Neural crest cell (in vitro differentiated cells): ENCODE results near the gene KIF3B. TPM values are rescaled to one million over a fixed set of nuclear protein-coding genes. Genes with fewer than 3 reads are reported as not detected.
A peak's percentile ranks its signal among the peaks of the same experiment; 100 is the strongest.
"Not testable (repeated sequence)": the region's sequence is repeated elsewhere in the genome, so short reads cannot be mapped to it uniquely, and the experiment has no call there.

Experiments
- DNase-seq: peaks from one replicate; pipeline ENCODE4 v3.0.0; 2021; ENCODE audit warnings: low read depth, mixed read lengths, low spot score
- H3K27ac Mint-ChIP-seq: one replicate; pipeline ENCODE4 v1.8.0; 2021; ENCODE audit warnings: mild to moderate bottlenecking, mixed read lengths; ENCODE audit not compliant: unreplicated experiment
- H3K27me3 Mint-ChIP-seq: 2 replicates; pipeline ENCODE4 v1.8.0; 2021; ENCODE audit warnings: low read depth, mild to moderate bottlenecking, mixed read lengths
- H3K36me3 Mint-ChIP-seq: 2 replicates; pipeline ENCODE4 v1.8.0; 2021; ENCODE audit warnings: low read depth, mild to moderate bottlenecking, mixed read lengths
- H3K4me1 Mint-ChIP-seq: 2 replicates; pipeline ENCODE4 v1.8.0; 2021; ENCODE audit warnings: mixed read lengths
- H3K4me3 Mint-ChIP-seq: one replicate; pipeline ENCODE4 v1.8.0; 2021; ENCODE audit warnings: mild to moderate bottlenecking, mixed read lengths
- H3K9me3 Mint-ChIP-seq: 2 replicates; pipeline ENCODE4 v1.8.0; 2021; ENCODE audit warnings: mixed read lengths
- total RNA-seq: library from RNA; stranded (reverse); gene quantifications from 2 replicates; pipeline ENCODE4 v1.2.1, GENCODE V29; 2021
- TF ChIP-seq, protein P1 (sequence below): fragments of 200-600 bp; sonication (generic); conservative IDR thresholded peaks from 2 replicates; pipeline ENCODE4 v1.5.0; 2021; ENCODE audit warnings: antibody characterized with exemption, mild to moderate bottlenecking

The KIF3B gene
- total RNA-seq, 1 donor from 2014 or later = 45.5 TPM

DNA sequence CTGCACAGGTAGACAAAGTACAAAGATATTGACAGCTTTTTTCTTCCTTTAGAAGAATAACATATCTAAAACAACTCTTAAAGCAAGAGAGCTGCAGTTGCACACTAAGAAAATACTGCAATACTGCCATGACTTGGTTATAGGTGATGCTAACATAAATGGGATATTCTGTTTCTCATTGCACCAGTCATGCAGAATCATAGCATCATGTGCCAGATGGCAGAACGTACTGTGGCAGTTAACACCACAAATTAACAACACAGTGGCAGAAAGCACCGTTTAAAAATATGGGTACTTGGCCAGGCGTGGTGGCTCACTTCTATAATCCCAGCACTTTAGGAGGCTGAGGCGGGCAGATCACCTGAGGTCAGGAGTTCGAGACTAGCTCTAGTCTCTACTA, 88.1 kb downstream of the KIF3B start:
- Mint-ChIP-seq H3K9me3 (no peaks in the 10 kb centered on the region), H3K4me1 (peaks cover 59% of the 10 kb centered on the region), H3K4me3 (no peak overlapping the region), H3K27me3 (no peaks in the 10 kb centered on the region), H3K27ac (no peak overlapping the region), H3K36me3 (no peaks in the 10 kb centered on the region)
- no peak for DNase-seq
- TF ChIP-seq, protein P1, sequence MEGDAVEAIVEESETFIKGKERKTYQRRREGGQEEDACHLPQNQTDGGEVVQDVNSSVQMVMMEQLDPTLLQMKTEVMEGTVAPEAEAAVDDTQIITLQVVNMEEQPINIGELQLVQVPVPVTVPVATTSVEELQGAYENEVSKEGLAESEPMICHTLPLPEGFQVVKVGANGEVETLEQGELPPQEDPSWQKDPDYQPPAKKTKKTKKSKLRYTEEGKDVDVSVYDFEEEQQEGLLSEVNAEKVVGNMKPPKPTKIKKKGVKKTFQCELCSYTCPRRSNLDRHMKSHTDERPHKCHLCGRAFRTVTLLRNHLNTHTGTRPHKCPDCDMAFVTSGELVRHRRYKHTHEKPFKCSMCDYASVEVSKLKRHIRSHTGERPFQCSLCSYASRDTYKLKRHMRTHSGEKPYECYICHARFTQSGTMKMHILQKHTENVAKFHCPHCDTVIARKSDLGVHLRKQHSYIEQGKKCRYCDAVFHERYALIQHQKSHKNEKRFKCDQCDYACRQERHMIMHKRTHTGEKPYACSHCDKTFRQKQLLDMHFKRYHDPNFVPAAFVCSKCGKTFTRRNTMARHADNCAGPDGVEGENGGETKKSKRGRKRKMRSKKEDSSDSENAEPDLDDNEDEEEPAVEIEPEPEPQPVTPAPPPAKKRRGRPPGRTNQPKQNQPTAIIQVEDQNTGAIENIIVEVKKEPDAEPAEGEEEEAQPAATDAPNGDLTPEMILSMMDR = no peak

- Mint-ChIP-seq H3K27me3 (no peaks in the 10 kb centered on the region), H3K36me3 (no peaks in the 10 kb centered on the region), H3K9me3 (no peaks in the 10 kb centered on the region), H3K27ac (peak overlapping the region; percentile 30), H3K4me3 (peak overlapping the region; percentile 6), H3K4me1 (peaks cover 57% of the 10 kb centered on the region)
- TF ChIP-seq, protein P1 = no peak
- DNase-seq = no peak
These were observed 88.9 kb downstream of the KIF3B start for GRCh38 chr20:32366380-32366779.

DNA sequence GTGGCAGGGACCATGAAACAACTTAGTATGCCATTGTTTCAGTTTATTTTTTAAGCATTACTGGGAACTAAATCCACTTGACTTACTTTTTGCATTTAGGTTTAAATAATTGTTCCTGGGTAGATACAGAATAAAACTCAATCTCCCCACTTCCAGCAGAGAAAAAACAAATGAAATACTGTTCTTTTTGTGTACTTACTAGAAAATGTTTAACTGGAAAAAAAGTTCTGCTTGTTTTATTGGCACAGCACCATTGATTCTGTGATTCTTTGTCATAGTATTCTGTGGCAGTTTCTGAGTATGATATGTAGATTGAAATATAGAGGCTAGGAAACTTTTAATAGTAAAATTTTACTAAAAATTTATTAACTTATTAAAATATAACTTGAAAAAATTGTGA, 90.9 kb downstream of the KIF3B start:
- Mint-ChIP-seq H3K9me3 (no peaks in the 10 kb centered on the region), H3K4me3 (no peak overlapping the region), H3K27ac (no peak overlapping the region), H3K27me3 (no peaks in the 10 kb centered on the region), H3K36me3 (no peaks in the 10 kb centered on the region), H3K4me1 (peaks cover 42% of the 10 kb centered on the region)
- DNase-seq = no peak
- TF ChIP-seq, protein P1 = no peak

- no peaks in the 10 kb centered on the region for H3K27me3 Mint-ChIP-seq
- TF ChIP-seq, protein P1 = no peak
- H3K4me3 Mint-ChIP-seq = no peak overlapping the region
- H3K4me1 Mint-ChIP-seq = peaks cover 36% of the 10 kb centered on the region
- DNase-seq = no peak
- no peak overlapping the region for H3K27ac Mint-ChIP-seq
- H3K9me3 Mint-ChIP-seq = no peaks in the 10 kb centered on the region
- no peaks in the 10 kb centered on the region for H3K36me3 Mint-ChIP-seq
These were observed 91.5 kb downstream of the KIF3B start for GRCh38 chr20:32368925-32369324.

DNA sequence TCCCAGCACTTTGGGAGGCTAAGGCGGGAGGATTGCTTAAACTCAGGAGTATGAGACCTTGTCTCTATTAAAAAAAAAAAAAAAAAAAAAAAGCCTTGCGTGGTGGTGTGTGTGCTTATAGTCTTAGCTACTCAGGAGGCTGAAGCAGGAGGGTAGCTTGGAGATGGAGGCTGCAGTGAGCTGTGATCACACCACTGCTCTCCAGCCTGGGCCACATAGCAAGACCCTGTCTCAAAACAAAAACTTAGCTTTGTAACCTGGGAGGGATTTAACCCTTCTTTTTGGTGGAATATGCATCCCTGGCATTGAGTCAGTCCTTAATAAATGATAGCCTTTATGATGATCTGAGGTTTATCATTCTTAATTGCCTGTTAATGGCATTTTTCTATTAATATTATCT, 93.4 kb downstream of the KIF3B start:
- Mint-ChIP-seq H3K27me3 (no peaks in the 10 kb centered on the region), H3K36me3 (no peaks in the 10 kb centered on the region), H3K4me1 (peaks cover 24% of the 10 kb centered on the region), H3K4me3 (no peak overlapping the region), H3K9me3 (no peaks in the 10 kb centered on the region), H3K27ac (no peak overlapping the region)
- TF ChIP-seq, protein P1 = no peak
- DNase-seq = no peak

GRCh38 chr20:32378461-32378860, 101.0 kb downstream of the KIF3B start:
- TF ChIP-seq, protein P1 = no peak
- no peak for DNase-seq
- Mint-ChIP-seq H3K36me3 (peaks cover 7% of the 10 kb centered on the region), H3K9me3 (no peaks in the 10 kb centered on the region), H3K4me3 (no peak overlapping the region), H3K27me3 (no peaks in the 10 kb centered on the region), H3K27ac (peak overlapping the region; percentile 19), H3K4me1 (peaks cover 2% of the 10 kb centered on the region)

- peaks cover 17% of the 10 kb centered on the region for H3K4me1 Mint-ChIP-seq
- not testable (repeated sequence) for H3K9me3 Mint-ChIP-seq, DNase-seq, H3K36me3 Mint-ChIP-seq, H3K27me3 Mint-ChIP-seq, H3K4me3 Mint-ChIP-seq, H3K27ac Mint-ChIP-seq
These were observed 102.6 kb downstream of the KIF3B start for GRCh38 chr20:32380037-32380436.
